HG02610 (cell line): Measurements from ENCODE around the gene MLXIPL.
"Not testable (repeated sequence)": the region's sequence is repeated elsewhere in the genome, so short reads cannot be mapped to it uniquely, and the experiment has no call there.

Source experiments
- ATAC-seq: cut with Tn5 transposase; IDR thresholded peaks from one replicate; pipeline ENCODE4 v1.9.1; 2021; ENCODE audit warnings: mild to moderate bottlenecking, moderate library complexity; ENCODE audit not compliant: unreplicated experiment

The MLXIPL gene, protein sequence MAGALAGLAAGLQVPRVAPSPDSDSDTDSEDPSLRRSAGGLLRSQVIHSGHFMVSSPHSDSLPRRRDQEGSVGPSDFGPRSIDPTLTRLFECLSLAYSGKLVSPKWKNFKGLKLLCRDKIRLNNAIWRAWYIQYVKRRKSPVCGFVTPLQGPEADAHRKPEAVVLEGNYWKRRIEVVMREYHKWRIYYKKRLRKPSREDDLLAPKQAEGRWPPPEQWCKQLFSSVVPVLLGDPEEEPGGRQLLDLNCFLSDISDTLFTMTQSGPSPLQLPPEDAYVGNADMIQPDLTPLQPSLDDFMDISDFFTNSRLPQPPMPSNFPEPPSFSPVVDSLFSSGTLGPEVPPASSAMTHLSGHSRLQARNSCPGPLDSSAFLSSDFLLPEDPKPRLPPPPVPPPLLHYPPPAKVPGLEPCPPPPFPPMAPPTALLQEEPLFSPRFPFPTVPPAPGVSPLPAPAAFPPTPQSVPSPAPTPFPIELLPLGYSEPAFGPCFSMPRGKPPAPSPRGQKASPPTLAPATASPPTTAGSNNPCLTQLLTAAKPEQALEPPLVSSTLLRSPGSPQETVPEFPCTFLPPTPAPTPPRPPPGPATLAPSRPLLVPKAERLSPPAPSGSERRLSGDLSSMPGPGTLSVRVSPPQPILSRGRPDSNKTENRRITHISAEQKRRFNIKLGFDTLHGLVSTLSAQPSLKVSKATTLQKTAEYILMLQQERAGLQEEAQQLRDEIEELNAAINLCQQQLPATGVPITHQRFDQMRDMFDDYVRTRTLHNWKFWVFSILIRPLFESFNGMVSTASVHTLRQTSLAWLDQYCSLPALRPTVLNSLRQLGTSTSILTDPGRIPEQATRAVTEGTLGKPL

DNA sequence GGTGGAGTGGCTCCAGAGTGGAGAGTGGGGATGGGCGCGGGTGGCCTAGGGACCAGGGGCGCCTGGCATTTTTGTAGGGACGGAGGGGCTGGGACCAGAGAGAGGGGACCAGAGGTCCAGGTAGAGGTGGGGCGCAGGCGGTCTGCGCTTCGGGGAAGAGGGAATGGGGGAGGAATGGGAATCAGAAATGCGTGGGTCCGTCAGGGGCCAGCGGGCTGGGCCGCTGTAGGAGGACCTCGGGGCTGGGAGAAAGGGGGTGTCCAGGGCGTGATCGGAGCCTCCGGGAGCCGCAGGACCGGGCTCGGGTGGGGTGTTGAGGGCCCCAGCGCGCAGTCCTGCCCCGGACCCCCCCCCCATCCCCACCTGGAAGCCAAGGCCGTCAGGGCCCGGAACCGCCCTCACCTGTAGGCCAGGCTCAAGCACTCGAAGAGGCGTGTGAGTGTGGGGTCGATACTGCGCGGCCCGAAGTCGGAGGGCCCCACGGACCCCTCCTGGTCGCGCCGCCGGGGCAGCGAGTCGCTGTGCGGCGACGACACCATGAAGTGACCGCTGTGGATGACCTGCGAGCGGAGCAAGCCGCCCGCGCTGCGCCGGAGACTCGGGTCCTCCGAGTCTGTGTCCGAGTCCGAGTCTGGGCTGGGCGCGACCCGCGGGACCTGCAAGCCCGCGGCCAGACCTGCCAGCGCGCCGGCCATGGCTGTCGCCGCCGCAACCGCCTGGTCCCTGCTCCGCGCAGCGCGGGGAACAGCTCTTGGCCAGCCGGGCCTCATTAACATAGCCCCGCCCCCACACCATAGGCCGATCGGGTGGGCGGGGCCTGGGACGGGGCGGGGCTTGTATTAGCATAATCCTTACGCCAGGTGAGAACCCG, at the start of gene MLXIPL:
TSS of gene MLXIPL (minus strand) at position 725 of the 871 bp plus-strand sequence. CDS start at position 695, 30 bp downstream.
- no peak for ATAC-seq

DNA sequence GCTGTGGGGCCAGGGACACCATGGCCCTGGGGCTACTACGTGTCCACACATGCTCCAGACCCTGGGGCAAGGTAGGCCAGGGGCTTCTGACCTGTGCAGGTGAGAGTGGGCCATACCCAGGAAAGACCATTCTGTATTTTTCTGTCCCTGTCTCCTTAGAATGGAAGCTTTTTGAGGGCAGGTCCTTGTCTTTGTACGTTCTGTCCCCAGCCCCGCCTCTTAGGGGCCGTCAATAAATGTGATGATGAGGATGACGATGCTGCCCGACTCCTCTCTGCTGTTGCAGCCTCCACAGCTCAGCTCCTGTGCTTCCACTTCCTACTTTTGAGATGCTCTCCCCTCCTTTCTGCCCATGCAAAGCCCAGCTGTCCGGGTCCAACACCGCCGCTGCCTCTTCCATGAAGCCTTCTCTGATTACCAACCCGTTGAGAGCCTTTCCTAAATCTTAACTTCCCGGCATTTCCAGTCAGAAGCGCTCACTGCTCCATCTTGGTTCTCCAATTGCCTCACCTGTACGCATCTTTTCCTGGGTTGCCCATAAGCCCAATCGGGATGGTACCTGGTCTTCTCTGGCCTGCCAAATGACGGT, 47.6 kb upstream of the MLXIPL start:
- no peak for ATAC-seq

DNA sequence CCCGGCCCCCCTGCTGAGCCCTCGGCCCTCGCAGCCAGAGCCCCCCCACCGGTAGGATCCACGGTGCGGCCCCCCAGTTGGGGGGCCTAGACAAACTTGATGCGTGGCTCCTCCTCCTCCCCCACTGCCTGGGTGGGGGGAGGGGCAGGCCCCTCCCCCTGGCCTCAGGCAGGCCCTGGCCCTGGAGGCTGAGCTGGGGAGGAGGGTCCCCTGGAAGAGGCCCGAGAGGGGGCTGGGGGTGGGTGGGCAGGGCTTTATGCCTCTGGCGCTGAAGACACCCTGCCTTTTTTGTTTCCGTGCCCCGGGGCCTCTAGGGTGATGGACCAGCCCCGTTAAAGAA, 47.0 kb upstream of the MLXIPL start:
- no peak for ATAC-seq

DNA sequence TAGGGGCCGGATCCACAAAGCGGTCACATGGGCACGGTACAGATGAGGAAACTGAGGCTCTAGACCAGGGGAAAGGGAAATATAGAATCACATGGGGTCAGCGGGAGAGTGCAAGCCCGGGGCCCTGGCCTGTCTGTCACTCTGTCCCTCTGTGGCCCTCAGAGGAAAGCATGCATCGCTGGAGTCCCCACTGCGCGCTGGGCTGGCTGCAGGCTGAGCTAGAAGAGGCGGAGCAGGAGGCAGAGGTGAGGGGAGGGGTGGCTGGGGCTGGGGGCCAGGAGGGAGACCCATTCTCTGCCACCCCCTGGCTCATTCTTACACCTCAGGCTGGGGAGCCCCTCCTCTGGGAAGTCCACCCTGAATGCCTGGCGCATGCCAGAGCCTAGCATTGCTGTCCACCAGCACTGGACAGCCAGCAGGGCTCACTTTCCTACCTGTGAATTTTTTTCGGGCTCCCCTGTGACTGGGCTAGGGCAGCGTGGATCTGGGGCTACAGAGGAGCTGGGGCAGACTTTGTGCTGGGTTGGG, 45.6 kb upstream of the MLXIPL start:
- no peak for ATAC-seq

DNA sequence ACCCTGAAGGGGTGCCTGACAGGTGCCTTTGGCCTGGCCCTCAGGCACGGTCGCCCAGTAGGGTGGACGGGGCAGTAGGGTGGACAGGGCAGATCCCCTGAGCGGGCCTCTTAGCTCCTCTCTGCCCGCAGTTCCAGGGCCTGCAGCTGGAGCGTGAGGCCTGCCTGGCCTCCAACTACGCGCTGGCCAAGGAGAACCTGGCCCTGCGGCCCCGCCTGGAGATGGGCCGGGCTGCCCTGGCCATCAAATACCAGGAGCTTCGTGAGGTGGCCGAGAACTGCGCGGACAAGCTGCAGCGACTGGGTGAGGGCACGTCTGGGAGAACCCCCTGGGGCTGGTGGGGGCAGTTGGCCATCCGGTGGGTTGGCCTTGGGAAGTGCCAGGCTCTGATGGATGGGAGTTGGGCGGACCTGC, 45.0 kb upstream of the MLXIPL start:
- ATAC-seq = no peak

DNA sequence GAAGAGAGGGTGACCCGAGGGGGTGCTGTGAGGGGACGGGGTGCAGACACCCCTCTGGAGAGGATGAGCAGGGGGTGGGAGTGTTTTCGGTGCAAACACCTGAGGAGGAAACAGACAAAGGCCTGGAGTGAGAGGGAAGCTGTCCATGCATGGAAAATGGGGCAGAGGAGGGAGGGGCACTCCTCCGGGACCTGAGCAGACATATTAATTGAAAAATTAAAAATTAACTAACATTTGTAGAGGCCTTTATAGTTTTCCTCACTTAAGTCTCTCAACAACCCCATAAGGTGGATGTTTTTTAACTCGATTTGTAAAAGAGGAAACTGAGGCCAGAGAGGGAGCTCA, 44.5 kb upstream of the MLXIPL start:
- ATAC-seq = no peak

DNA sequence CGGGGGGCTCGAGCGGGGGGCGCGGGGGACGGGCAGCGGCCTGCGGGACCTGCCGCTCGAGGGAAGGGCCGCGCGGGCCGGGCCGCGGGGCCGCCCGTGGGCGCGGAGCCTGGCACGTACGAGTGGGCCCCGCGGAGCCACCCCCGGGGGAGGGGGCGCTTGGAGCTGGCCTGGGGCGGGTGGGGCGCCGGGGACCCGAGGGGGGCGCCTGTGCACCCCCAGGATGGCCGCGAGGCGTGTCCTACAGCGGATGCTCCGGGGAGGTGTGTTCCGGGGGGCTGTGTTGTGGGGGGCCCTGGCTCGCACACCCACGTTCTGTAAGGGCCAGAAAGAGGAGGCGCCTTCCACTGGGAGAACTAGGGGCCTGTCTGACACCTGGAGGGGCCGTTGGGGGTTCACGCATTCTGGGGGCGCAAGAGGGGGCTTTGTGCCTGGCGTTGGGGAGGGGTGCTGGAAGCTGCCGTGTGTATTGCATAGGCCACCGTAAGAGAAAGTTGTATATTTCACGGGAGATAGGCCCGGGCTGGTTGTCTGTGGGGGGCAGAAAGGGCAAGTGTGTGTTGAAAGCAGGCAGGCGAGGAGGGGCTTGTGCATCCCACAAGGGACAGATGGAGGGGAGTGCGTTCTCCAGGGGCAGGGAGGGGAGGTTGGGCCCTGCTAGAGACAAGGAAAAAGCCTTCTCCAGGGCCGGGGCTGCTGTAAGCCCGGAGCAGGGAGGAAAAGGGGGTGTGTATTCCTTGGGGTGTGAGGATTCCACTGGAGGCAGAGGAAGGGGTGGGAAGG, 44.0 kb upstream of the MLXIPL start:
- ATAC-seq = no peak

DNA sequence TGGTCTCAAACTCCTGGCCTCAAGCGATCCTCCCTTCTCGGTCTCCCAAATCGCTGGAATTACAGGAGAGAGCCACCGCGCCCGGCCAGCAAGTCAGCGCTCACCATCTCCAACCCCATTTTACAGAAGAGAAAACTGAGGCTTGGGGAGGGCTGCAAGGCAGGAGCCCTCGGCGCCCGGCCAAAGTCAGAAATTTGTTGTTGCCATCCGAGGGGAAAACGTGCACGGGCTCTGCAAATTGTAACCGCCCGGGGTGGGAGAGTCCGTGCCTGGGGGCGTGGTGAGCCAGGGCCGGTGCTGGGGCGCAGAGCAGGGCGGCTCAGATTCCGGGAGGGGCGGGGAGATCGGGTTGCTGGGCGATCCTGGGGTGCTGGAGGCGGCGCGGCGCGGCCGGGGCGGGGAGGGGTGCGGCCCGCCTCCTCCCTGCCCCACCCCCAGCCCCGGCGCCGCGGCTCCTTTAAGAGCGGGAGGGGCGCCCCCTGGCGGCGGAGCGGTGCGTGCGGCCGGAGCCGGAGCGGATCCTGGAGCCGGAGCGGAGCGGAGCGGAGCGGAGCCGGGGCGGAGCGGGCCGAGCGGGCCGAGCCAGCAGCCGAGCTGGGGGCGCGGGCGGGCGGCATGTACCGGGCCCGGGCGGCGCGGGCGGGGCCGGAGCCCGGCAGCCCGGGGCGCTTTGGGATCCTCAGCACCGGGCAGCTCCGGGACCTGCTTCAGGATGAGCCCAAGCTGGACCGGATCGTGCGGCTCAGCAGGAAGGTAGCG, 43.2 kb upstream of the MLXIPL start, which contains the start of gene VPS37D:
TSS of gene VPS37D (plus strand) at position 488 of the 759 bp plus-strand sequence. CDS start at position 616, 128 bp downstream.
- ATAC-seq = peak; percentile 87

DNA sequence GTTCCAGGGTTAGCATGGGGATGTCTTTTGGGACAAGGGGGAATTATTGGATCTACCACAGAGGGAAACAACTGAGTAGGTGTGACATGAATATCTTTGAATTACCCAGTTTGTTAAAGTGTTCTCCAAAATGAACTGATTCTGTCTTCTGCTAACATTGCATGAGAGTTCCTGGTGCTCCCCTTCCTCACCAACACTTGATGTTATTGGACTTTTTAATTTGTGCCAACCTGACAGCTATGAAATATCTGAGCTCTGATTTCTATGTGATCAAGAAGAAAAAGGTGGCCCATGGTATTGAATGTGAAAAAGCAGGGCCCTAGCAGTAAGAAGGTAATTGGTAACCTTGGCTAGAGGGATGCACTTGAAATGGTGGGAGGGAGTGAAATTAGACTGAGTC, 38.7 kb upstream of the MLXIPL start:
- ATAC-seq = no peak

DNA sequence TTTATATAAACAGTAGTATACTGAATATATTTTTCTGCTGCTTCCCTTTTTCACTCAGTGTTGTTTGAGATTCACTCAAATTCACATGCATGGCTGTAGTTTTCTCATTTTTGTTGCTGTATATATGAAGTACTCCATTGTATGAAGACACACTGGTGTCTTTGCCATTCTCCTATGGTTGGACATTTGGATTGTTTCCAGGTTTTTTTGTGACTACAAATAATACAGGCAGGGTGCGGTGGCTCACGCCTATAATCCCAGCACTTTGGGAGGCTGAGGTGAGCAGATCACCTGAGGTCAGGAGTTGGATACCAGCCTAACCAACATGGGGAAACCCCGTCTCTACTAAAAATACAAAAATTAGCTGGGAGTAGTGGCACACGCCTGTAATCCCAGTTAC, 36.3 kb upstream of the MLXIPL start:
- not testable (repeated sequence) for ATAC-seq

DNA sequence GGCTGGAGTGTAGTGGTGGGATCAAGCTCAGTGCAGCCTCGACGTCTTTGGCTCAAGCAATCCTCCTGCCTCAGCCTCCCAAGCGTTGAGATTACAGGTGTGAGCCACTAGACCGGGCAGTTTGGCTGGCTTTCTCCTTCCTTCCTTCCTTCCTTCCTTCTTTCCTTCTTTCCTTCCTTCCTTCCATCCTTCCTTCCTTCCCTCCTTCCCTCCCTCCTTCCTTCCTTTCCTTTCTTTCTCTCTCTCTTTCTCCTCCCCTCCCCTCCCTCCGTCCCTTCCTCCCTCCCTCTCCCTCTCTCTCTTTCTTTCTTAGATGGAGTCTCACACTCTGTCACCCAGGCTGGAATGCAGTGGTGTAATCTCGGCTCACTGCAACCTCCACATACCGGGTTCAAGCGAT, 35.7 kb upstream of the MLXIPL start:
- no peak for ATAC-seq

DNA sequence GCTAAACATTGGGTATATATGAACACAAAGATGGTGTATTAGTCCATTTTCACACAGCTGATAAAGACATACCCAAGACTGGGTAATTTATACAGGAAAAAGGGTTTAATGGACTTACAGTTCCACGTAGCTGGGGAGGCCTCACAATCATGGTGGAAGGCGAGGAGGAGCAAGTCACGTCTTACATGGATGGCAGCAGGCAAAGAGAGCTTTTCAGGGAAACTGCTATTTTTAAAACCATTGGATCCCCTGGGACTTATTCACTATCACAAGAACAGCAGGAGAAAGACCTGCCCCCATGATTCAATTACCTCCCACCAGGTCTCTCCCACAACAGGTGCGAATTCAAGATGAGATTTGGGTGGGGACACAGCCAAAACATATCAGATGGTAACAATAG, 31.0 kb upstream of the MLXIPL start:
- ATAC-seq = not testable (repeated sequence)

DNA sequence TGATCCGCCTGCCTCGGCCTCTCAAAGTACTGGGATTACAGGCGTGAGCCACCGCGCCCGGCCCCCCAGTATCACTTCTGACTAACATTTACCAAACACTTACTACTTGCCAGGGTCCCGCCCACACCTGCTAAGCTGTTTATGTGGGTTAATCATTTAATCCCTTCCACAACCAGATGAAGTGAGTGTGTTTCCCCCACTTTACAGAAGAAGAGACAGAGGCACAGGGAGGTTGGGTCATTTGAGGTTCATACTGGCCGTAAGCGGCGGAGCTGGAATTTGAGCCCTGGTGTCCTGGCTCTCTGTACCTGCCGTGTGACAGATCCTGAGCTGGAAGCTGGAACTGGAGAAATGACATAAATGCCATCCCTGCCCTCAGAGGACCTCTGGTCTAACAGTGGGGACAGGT, 28.2 kb upstream of the MLXIPL start:
- no peak for ATAC-seq

DNA sequence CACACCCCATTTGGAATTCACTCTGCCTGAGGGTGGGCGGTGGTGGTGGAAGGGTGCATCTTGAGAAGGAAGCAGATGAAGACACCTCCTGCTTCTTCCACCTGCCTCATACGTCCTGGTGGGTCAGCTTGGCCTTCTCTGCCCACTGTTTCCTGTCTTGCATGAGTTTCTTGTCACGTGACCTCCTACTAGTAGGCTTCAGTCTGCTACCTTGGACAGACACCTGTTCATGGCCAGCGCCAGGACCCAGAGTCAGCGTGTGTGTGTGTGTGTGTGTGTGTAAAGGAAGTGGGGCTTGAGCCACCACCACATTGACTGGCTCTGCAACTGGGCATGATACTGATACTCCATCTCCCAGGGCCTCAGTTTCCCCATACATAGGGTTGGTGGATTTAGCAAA, 26.2 kb upstream of the MLXIPL start:
- no peak for ATAC-seq

DNA sequence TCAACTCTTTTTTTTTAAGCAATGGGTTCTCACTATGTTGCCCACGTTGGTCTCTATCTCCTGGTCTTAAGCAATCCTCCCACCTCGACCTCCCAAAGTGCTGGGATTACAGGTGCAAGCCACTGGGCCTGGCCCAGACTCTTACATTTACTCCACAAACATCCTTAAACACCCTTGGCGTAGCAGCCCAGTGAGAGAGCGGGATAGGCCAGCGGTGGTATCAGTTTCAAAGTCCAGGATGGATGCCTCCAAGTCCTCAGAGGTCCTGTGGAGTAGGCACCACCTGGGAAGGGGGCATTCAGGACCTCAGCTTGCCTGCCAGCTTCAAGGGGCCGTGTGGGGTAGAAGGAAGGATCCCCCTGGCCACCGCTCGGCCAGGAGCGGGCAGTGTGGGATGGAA, 25.3 kb upstream of the MLXIPL start:
- ATAC-seq = no peak

DNA sequence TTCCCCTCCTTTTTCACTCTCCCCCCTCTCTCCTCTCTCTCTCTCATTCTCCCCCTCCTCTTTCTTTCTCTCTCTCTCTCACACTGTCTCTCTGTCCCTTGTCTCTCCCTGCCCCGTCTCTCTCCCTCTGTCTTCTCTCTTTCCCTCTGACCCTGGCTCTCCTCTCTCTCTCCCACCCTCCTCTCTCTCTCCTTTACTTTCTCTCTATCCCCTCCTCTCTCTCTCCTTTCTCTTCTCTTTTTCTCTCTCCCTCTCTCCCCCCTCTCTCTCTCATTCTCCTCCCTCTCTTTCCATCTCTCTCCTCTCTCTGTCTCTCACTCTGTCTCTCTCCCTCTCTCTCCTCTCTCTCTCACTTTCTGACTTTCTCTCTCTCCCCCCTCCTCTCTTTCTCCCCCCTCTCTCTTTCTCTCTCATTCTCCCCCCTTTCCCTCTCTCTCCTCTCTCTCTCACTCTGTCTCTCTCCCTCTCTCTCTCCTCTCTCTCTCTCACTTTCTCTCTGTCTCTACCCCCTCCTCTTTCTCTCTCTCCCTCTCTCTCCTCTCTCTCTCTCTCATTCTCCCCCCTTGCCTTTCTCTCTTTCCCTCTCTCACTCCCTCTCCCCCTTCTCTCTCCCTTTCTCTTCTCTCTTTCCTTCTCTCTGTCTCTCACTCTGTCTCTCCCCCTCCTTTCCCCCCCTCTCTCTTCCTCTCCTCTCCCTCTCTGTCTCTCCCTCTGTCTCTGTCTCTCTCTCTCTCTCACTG, 24.4 kb upstream of the MLXIPL start:
- no peak for ATAC-seq

DNA sequence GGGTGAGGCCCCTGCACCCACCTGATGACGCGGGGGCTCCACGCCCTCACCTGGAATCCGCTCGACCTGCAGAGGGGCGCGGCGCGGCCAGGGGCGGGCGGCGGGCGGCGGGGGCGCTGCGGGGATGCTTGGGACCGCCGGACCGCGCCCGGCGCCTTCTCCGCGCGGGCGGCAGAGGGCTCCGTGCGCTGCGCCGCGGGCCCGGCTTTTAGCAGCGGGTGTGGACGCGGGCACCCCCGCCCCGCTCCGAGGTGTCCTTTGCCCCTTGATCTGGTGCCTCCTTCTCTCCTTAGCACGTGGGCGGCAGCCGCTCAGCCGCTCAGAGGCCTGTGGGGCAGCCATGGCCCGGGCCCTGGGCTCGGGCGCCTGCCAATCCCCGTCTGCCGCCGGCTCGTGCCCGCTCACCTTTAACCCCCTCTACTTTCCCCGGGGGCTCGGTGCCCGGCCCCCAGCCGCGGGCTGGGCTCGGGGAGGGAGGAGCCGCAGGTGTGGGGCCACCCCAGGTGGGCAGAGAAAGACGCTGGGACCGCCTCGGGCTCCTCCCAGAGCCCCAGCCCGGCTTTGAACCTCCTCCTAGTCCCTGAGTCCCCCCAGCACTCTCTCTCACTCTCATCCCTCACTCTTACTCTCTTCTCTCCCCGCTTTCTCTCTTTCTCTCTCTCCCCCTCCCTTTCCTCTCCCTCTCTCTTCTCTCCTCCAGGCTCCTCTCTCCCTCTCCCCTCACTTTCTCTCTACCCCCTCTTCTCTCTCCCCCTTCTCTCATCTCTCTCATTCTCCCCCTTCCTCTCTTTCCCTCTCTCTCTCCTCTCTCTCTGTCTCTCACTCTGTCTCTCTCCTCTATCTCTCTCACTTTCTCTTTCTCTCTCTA, 23.6 kb upstream of the MLXIPL start:
- ATAC-seq = no peak
